Natural killer cell treated with Interleukin-12 subunit alpha and Interleukin-12 subunit beta and Interleukin-15 and Interleukin-18, amount 100 ng/mL, for 72 hours (primary cell): Measurements from ENCODE around the gene CACUL1. TPM values are rescaled to one million over a fixed set of nuclear protein-coding genes. Genes with fewer than 3 reads are reported as not detected.
A peak's percentile ranks its signal among the peaks of the same experiment; 100 is the strongest.
"Not testable (repeated sequence)": the region's sequence is repeated elsewhere in the genome, so short reads cannot be mapped to it uniquely, and the experiment has no call there.

Source experiments
- ATAC-seq, 2 donors: fragments of 150-1000 bp; cut with Tn5 transposase in 1 of 2; sonication (Bioruptor Pico), chemical (Tn5 transposase) in 1 of 2; 2 replicates each; pipeline ENCODE4 v1.10.0; 2021
- DNase-seq: peaks from one replicate; pipeline ENCODE4 v3.0.0; 2022; ENCODE audit warnings: low spot score
- H3K27ac Mint-ChIP-seq, 2 donors: 1 replicate in 1 of 2; 2 replicates in 1 of 2; pipeline ENCODE4 v1.8.0; 2022; ENCODE audit warnings: mixed read lengths in 2 of 2, mild to moderate bottlenecking in 1 of 2, moderate library complexity in 1 of 2
- H3K27me3 Mint-ChIP-seq, 2 donors: 1 replicate in 1 of 2; 2 replicates in 1 of 2; pipeline ENCODE4 v1.8.0; 2022; ENCODE audit warnings: mixed read lengths in 2 of 2
- H3K36me3 Mint-ChIP-seq: one replicate; pipeline ENCODE4 v1.8.0; 2022; ENCODE audit warnings: mixed read lengths
- H3K4me1 Mint-ChIP-seq, 2 donors: 1 replicate in 1 of 2; 2 replicates in 1 of 2; pipeline ENCODE4 v1.8.0; 2022; ENCODE audit warnings: low read depth in 2 of 2, mixed read lengths in 2 of 2, mild to moderate bottlenecking in 1 of 2
- H3K4me3 Mint-ChIP-seq: one replicate; pipeline ENCODE4 v1.8.0; 2022; ENCODE audit warnings: mixed read lengths
- H3K9me3 Mint-ChIP-seq: 2 replicates; pipeline ENCODE4 v1.8.0; 2022; ENCODE audit warnings: mixed read lengths
- total RNA-seq, 2 donors: library from RNA; stranded (reverse); gene quantifications; one replicate each; pipeline ENCODE4 v1.2.3, GENCODE V29; 2022

CACUL1 gene
- total RNA-seq, 2 donors from 2014 or later, result 28.9 to 29.9 TPM

- Mint-ChIP-seq H3K27me3 (no peaks in the 10 kb centered on the region), H3K4me1 (peaks cover 0 to 3% of the 10 kb centered on the region in 2 donors), H3K36me3 (no peaks in the 10 kb centered on the region), H3K4me3 (no peak overlapping the region), H3K27ac (no peak overlapping the region), H3K9me3 (no peaks in the 10 kb centered on the region)
- ATAC-seq (no peak), DNase-seq (no peak)
Measured at GRCh38 chr10:118672153-118672552, 82.6 kb downstream of the CACUL1 start.

GRCh38 chr10:118671221-118671620, 83.5 kb downstream of the CACUL1 start:
- not testable (repeated sequence) for H3K9me3 Mint-ChIP-seq, H3K4me1 Mint-ChIP-seq, H3K27ac Mint-ChIP-seq, ATAC-seq, H3K27me3 Mint-ChIP-seq, H3K4me3 Mint-ChIP-seq, H3K36me3 Mint-ChIP-seq, DNase-seq

- no peaks in the 10 kb centered on the region for H3K9me3 Mint-ChIP-seq
- H3K27me3 Mint-ChIP-seq, result no peaks in the 10 kb centered on the region
- no peak overlapping the region for H3K4me3 Mint-ChIP-seq
- ATAC-seq (no peak), DNase-seq (no peak)
- no peak overlapping the region for H3K27ac Mint-ChIP-seq
- H3K36me3 Mint-ChIP-seq, result no peaks in the 10 kb centered on the region
- H3K4me1 Mint-ChIP-seq, result peaks cover 0 to 3% of the 10 kb centered on the region in 2 donors
Measured at GRCh38 chr10:118670472-118671124, 84.2 kb downstream of the CACUL1 start.

GRCh38 chr10:118669835-118670234, 84.9 kb downstream of the CACUL1 start:
- Mint-ChIP-seq H3K4me1 (peaks cover 0 to 3% of the 10 kb centered on the region in 2 donors), H3K27me3 (no peaks in the 10 kb centered on the region), H3K9me3 (no peaks in the 10 kb centered on the region), H3K27ac (no peak overlapping the region), H3K4me3 (no peak overlapping the region), H3K36me3 (no peaks in the 10 kb centered on the region)
- DNase-seq (no peak), ATAC-seq (peak; percentile 5 to 26)

- no peak for ATAC-seq
- H3K36me3 Mint-ChIP-seq, result no peaks in the 10 kb centered on the region
- H3K9me3 Mint-ChIP-seq, result no peaks in the 10 kb centered on the region
- DNase-seq, result no peak
- H3K4me1 Mint-ChIP-seq, result peaks cover 0 to 3% of the 10 kb centered on the region in 2 donors
- H3K27me3 Mint-ChIP-seq, result peaks cover 0 to 4% of the 10 kb centered on the region in 2 donors
- no peak overlapping the region for H3K27ac Mint-ChIP-seq
- H3K4me3 Mint-ChIP-seq, result no peak overlapping the region
Measured at GRCh38 chr10:118669020-118669791, 85.6 kb downstream of the CACUL1 start.

- H3K27ac Mint-ChIP-seq, result no peak overlapping the region
- peaks cover 0 to 3% of the 10 kb centered on the region in 2 donors for H3K4me1 Mint-ChIP-seq
- ATAC-seq (no peak), DNase-seq (no peak)
- H3K4me3 Mint-ChIP-seq, result no peak overlapping the region
- no peaks in the 10 kb centered on the region for H3K36me3 Mint-ChIP-seq
- no peaks in the 10 kb centered on the region for H3K9me3 Mint-ChIP-seq
- peaks cover 1 to 6% of the 10 kb centered on the region in 2 donors for H3K27me3 Mint-ChIP-seq
Measured at GRCh38 chr10:118668228-118668952, 86.4 kb downstream of the CACUL1 start.

GRCh38 chr10:118667732-118668131, 87.0 kb downstream of the CACUL1 start:
- no peaks in the 10 kb centered on the region for H3K36me3 Mint-ChIP-seq
- ATAC-seq (no peak), DNase-seq (no peak)
- no peak overlapping the region for H3K27ac Mint-ChIP-seq
- no peaks in the 10 kb centered on the region for H3K9me3 Mint-ChIP-seq
- H3K27me3 Mint-ChIP-seq, result peaks cover 6 to 8% of the 10 kb centered on the region in 2 donors
- H3K4me3 Mint-ChIP-seq, result no peak overlapping the region
- H3K4me1 Mint-ChIP-seq, result peaks cover 0 to 3% of the 10 kb centered on the region in 2 donors

- Mint-ChIP-seq H3K9me3 (peaks cover 4% of the 10 kb centered on the region), H3K36me3 (peaks cover 4% of the 10 kb centered on the region), H3K27ac (no peak overlapping the region), H3K27me3 (peaks cover 11 to 17% of the 10 kb centered on the region in 2 donors), H3K4me1 (peaks cover 0 to 3% of the 10 kb centered on the region in 2 donors), H3K4me3 (no peak overlapping the region)
- DNase-seq, result no peak
- no peak for ATAC-seq
Measured at GRCh38 chr10:118666350-118666749, 88.4 kb downstream of the CACUL1 start.

GRCh38 chr10:118664321-118664720, 90.4 kb downstream of the CACUL1 start:
- Mint-ChIP-seq H3K4me3 (no peak overlapping the region), H3K27me3 (peaks cover 17 to 24% of the 10 kb centered on the region in 2 donors), H3K9me3 (peaks cover 6% of the 10 kb centered on the region), H3K4me1 (peaks cover 4 to 6% of the 10 kb centered on the region in 2 donors), H3K27ac (no peak overlapping the region), H3K36me3 (peaks cover 11% of the 10 kb centered on the region)
- DNase-seq (peak; percentile 10), ATAC-seq (no peak)

- Mint-ChIP-seq H3K36me3 (peaks cover 12% of the 10 kb centered on the region), H3K27ac (no peak overlapping the region), H3K4me1 (peaks cover 4 to 5% of the 10 kb centered on the region in 2 donors), H3K4me3 (no peak overlapping the region), H3K27me3 (peaks cover 18 to 27% of the 10 kb centered on the region in 2 donors), H3K9me3 (peaks cover 6% of the 10 kb centered on the region)
- ATAC-seq (no peak), DNase-seq (no peak)
Measured at GRCh38 chr10:118663176-118663575, 91.6 kb downstream of the CACUL1 start.

GRCh38 chr10:118662228-118663035, 92.3 kb downstream of the CACUL1 start:
- DNase-seq (no peak), ATAC-seq (no peak)
- Mint-ChIP-seq H3K27ac (no peak overlapping the region), H3K4me3 (no peak overlapping the region), H3K36me3 (peaks cover 12% of the 10 kb centered on the region), H3K27me3 (peaks cover 22 to 35% of the 10 kb centered on the region in 2 donors), H3K9me3 (peaks cover 6% of the 10 kb centered on the region), H3K4me1 (peaks cover 4 to 7% of the 10 kb centered on the region in 2 donors)

GRCh38 chr10:118658762-118659161, 96.0 kb downstream of the CACUL1 start:
- ATAC-seq (no peak), DNase-seq (no peak)
- Mint-ChIP-seq H3K27me3 (peaks cover 37 to 70% of the 10 kb centered on the region in 2 donors), H3K9me3 (peaks cover 10% of the 10 kb centered on the region), H3K4me3 (no peak overlapping the region), H3K4me1 (peaks cover 4 to 7% of the 10 kb centered on the region in 2 donors), H3K36me3 (peaks cover 24% of the 10 kb centered on the region), H3K27ac (no peak overlapping the region)

GRCh38 chr10:118658168-118658567, 96.6 kb downstream of the CACUL1 start:
- not testable (repeated sequence) for DNase-seq, ATAC-seq, H3K27ac Mint-ChIP-seq, H3K4me3 Mint-ChIP-seq, H3K9me3 Mint-ChIP-seq, H3K4me1 Mint-ChIP-seq
- peaks cover 24% of the 10 kb centered on the region for H3K36me3 Mint-ChIP-seq
- peaks cover 40 to 73% of the 10 kb centered on the region in 2 donors for H3K27me3 Mint-ChIP-seq
